ENCODE results near the gene CCNL2. TPM values are rescaled to one million over a fixed set of nuclear protein-coding genes. Genes with fewer than 3 reads are reported as not detected.
A peak's percentile ranks its signal among the peaks of the same experiment; 100 is the strongest.
"Not testable (repeated sequence)": the region's sequence is repeated elsewhere in the genome, so short reads cannot be mapped to it uniquely, and the experiment has no call there.

The CCNL2 gene
- 249 and 261 TPM in 2 replicates for total RNA-seq
- long read RNA-seq, transcript CCNL2-204 (6 exons, 3,082 nt), result major isoform, 11 of 21 reads
- long read RNA-seq, partial matches to known transcripts, result 5 of 21 reads
- long read RNA-seq, other reads (novel, unspliced or antisense), result 4 of 21 reads

DNA sequence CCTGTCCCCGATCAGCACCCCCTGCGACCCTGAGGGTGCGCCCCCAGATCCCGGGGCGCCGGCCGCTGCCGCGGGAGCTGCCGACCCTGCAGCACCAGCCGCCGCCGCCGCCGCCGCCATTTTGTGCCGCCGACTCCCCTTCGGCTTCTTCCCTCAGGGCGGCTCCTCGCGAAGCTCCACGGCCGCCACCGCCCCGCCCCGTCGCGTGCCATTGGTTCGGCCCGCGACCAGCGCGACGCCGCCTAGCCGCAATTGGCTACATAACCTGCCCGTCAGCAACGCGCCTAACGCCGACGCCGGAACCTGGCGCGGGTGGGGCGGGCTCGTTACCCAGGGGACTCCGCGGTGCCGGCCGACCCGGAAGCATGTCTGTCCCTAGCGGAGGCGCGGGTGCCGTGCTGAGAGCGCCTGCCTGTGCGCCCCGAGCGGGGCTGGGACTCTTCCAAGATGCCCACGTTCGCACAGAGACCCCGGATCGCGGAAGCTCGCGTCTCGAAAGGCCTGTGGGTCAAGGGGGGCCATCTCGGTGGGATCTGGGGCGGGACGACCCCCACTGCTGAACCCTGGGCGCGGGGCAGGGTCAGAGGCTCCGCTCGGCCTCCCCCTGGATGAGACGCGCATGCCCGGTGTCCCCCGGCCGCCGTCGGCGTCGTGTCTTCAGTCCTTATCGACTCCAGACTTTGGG, at the start of gene CCNL2:
CCNL2 (minus strand) TSS at position 149 of the 685 bp plus-strand sequence; CDS start at position 120, 29 bp downstream.
- DNase-seq (ENCODE audit: low read depth, low spot score), result peak; percentile 98
- Mint-ChIP-seq H3K27ac (ENCODE audit: unreplicated experiment) (peak within 1 kb of the TSS; percentile 89), H3K4me1 (peaks cover 33% of the 10 kb centered on the region), H3K4me3 (peak within 1 kb of the TSS; percentile 98), H3K36me3 (ENCODE audit: low read depth) (peaks cover 24% of the 10 kb centered on the region), H3K9me3 (no peaks in the 10 kb centered on the region), H3K27me3 (ENCODE audit: low read depth) (peaks cover 3% of the 10 kb centered on the region)
- peak; percentile 67 for TF ChIP-seq CTCF (conservative IDR thresholded peaks at IDR 0.05)

GRCh38 chr1:1446631-1447030, 47.5 kb upstream of the CCNL2 start:
- not testable (repeated sequence) for H3K4me1 Mint-ChIP-seq; H3K9me3 Mint-ChIP-seq; H3K4me3 Mint-ChIP-seq; H3K27ac Mint-ChIP-seq (ENCODE audit: unreplicated experiment); DNase-seq (ENCODE audit: low read depth, low spot score); H3K36me3 Mint-ChIP-seq (ENCODE audit: low read depth); H3K27me3 Mint-ChIP-seq (ENCODE audit: low read depth)

DNA sequence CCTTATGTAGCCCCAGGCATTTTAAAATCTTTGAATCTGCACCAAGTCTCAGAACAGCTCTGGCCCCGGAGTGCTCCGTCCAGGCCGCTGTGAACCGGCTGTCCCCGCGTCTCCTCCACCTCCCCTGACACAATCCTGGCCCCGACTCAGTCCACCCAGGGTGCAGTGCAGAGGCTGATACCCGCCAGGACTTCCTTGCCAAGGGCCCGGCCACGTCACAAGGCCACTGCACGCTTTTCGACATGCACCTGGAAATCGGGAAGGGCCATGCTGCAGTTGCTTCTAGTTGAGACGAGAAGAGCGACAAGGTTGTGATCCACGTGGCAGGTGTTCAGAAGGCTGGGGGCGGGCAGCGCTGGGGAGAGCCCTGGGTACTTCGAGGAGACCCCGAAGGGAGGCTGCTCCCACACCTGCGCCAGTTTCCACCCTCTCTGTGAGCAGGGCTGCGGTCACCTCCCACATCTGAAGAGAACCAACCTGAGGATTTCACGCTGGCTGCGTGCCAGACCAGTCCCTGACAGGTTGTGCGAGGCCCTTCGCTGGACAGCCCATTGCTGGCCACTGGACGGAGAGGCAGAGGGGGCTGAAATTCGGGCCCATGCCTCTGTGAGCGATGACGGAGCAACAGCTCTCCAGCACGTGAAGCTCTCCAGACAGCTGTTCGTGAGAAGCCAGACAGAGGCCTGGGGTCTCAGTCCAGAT, 43.1 kb upstream of the CCNL2 start:
- H3K27ac Mint-ChIP-seq (ENCODE audit: unreplicated experiment), result no peak overlapping the region
- no peak for DNase-seq (ENCODE audit: low read depth, low spot score)
- H3K36me3 Mint-ChIP-seq (ENCODE audit: low read depth), result no peaks in the 10 kb centered on the region
- no peak for TF ChIP-seq CTCF (conservative IDR thresholded peaks at IDR 0.05)
- peaks cover 4% of the 10 kb centered on the region for H3K4me1 Mint-ChIP-seq
- no peaks in the 10 kb centered on the region for H3K27me3 Mint-ChIP-seq (ENCODE audit: low read depth)
- H3K9me3 Mint-ChIP-seq, result no peaks in the 10 kb centered on the region
- H3K4me3 Mint-ChIP-seq, result no peak overlapping the region

- Mint-ChIP-seq H3K27ac (ENCODE audit: unreplicated experiment) (no peak overlapping the region), H3K27me3 (ENCODE audit: low read depth) (peaks cover 4% of the 10 kb centered on the region), H3K9me3 (no peaks in the 10 kb centered on the region), H3K4me1 (peaks cover 4% of the 10 kb centered on the region), H3K4me3 (peak overlapping the region; percentile 59), H3K36me3 (ENCODE audit: low read depth) (no peaks in the 10 kb centered on the region)
- peak; percentile 80 for TF ChIP-seq CTCF (conservative IDR thresholded peaks at IDR 0.05)
- peak; percentile 61 for DNase-seq (ENCODE audit: low read depth, low spot score)
Measured at GRCh38 chr1:1441002-1441888, 42.1 kb upstream of the CCNL2 start.

- Mint-ChIP-seq H3K9me3 (no peaks in the 10 kb centered on the region), H3K4me3 (peak overlapping the region; percentile 59), H3K27ac (ENCODE audit: unreplicated experiment) (peak overlapping the region; percentile 19), H3K27me3 (ENCODE audit: low read depth) (peaks cover 7% of the 10 kb centered on the region), H3K4me1 (peaks cover 4% of the 10 kb centered on the region), H3K36me3 (ENCODE audit: low read depth) (no peaks in the 10 kb centered on the region)
- DNase-seq (ENCODE audit: low read depth, low spot score), result no peak
- no peak for TF ChIP-seq CTCF (conservative IDR thresholded peaks at IDR 0.05)
Measured at GRCh38 chr1:1440262-1441001, 41.3 kb upstream of the CCNL2 start.

Data from neural crest cell (in vitro differentiated cells).